DLD1 (cell line): ENCODE data around the gene CCDC183.

ENCODE experiments used
- in situ Hi-C: cut with HindIII; loops from 2 replicates; pipeline ENCODE4 v1.10.0; 2017; ENCODE audit warnings: low sequenced_read_pairs

CCDC183 gene

GRCh38 chr9:136847088-136847825 is 51.1 kb downstream of the CCDC183 start:
- in situ Hi-C loops: no loop called here

- in situ Hi-C loops: no loop called here
Observed at GRCh38 chr9:136847826-136848392, 51.8 kb downstream of the CCDC183 start.

- in situ Hi-C loops: no loop called here
Observed at GRCh38 chr9:136848393-136849037, 52.4 kb downstream of the CCDC183 start.

- in situ Hi-C loops: no loop called here
Observed at GRCh38 chr9:136849038-136849959, 53.2 kb downstream of the CCDC183 start, which contains the start of gene PHPT1. TSS of gene PHPT1 (plus strand) at chr9:136849409. CDS start at chr9:136849431, 22 bp downstream.

- in situ Hi-C loops: no loop called here
Observed at GRCh38 chr9:136849960-136850865, 54.1 kb downstream of the CCDC183 start.

- in situ Hi-C loops: no loop called here
Observed at GRCh38 chr9:136850866-136851775, 55.0 kb downstream of the CCDC183 start.

GRCh38 chr9:136851941-136852663 is 56.0 kb downstream of the CCDC183 start, which contains the start of gene MAMDC4:
TSS of gene MAMDC4 (plus strand) at chr9:136852346. CDS start at chr9:136852417, 71 bp downstream.
- in situ Hi-C loops: no loop called here

- in situ Hi-C loops: no loop called here
Observed at GRCh38 chr9:136852664-136853595, 56.8 kb downstream of the CCDC183 start.

GRCh38 chr9:136853596-136854112 is 57.5 kb downstream of the CCDC183 start:
- in situ Hi-C loops: no loop called here

- in situ Hi-C loops: no loop called here
Observed at GRCh38 chr9:136854113-136854841, 58.1 kb downstream of the CCDC183 start.

- in situ Hi-C loops: no loop called here
Observed at GRCh38 chr9:136854842-136855460, 58.8 kb downstream of the CCDC183 start.

GRCh38 chr9:136855461-136856078 is 59.4 kb downstream of the CCDC183 start:
- in situ Hi-C loops: no loop called here

- in situ Hi-C loops: no loop called here
Observed at GRCh38 chr9:136856079-136856476, 59.9 kb downstream of the CCDC183 start.

- in situ Hi-C loops: no loop called here
Observed at GRCh38 chr9:136856541-136857141, 60.5 kb downstream of the CCDC183 start.

GRCh38 chr9:136857166-136857565 is 61.0 kb downstream of the CCDC183 start:
- in situ Hi-C loops: no loop called here
